GM18499 (cell line): ENCODE results near the gene NFATC3.
A peak's percentile ranks its signal among the peaks of the same experiment; 100 is the strongest.

ENCODE experiments used
- ATAC-seq: cut with Tn5 transposase; IDR thresholded peaks from one replicate; pipeline ENCODE4 v1.9.1; 2021; ENCODE audit warnings: moderate number of reproducible peaks; ENCODE audit not compliant: insufficient read depth, unreplicated experiment

NFATC3 gene

GRCh38 chr16:68071518-68071901, 13.7 kb upstream of the NFATC3 start:
- no peak for ATAC-seq

- ATAC-seq = no peak
Observed at GRCh38 chr16:68072038-68072695, 13.0 kb upstream of the NFATC3 start.

- peak; percentile 3 for ATAC-seq
Observed at GRCh38 chr16:68073902-68074760, 11.0 kb upstream of the NFATC3 start.

- ATAC-seq = peak; percentile 57
Observed at GRCh38 chr16:68074850-68075555, 10.2 kb upstream of the NFATC3 start.

- no peak for ATAC-seq
Observed at GRCh38 chr16:68075980-68076379, 9.2 kb upstream of the NFATC3 start.

- ATAC-seq = no peak
Observed at GRCh38 chr16:68076560-68076959, 8.6 kb upstream of the NFATC3 start.

- no peak for ATAC-seq
Observed at GRCh38 chr16:68077866-68078700, 7.1 kb upstream of the NFATC3 start.

GRCh38 chr16:68078701-68079375, 6.3 kb upstream of the NFATC3 start:
- no peak for ATAC-seq

- no peak for ATAC-seq
Observed at GRCh38 chr16:68079376-68079625, 5.9 kb upstream of the NFATC3 start.

GRCh38 chr16:68079626-68080344, 5.4 kb upstream of the NFATC3 start:
- ATAC-seq = no peak

- ATAC-seq = no peak
Observed at GRCh38 chr16:68081861-68082628, 3.1 kb upstream of the NFATC3 start.

- ATAC-seq = no peak
Observed at GRCh38 chr16:68082629-68083238, 2.4 kb upstream of the NFATC3 start.

- no peak for ATAC-seq
Observed at GRCh38 chr16:68083239-68083781, 1.9 kb upstream of the NFATC3 start.

- no peak for ATAC-seq
Observed at GRCh38 chr16:68083861-68084503, 1.2 kb upstream of the NFATC3 start.

GRCh38 chr16:68084504-68085258, 489 bp upstream of the NFATC3 start:
- peak; percentile 40 for ATAC-seq

GRCh38 chr16:68086336-68086841, 1.2 kb downstream of the NFATC3 start:
- no peak for ATAC-seq

- no peak for ATAC-seq
Observed at GRCh38 chr16:68086860-68087268, 1.7 kb downstream of the NFATC3 start.
